A673 (cell line): ENCODE data around the gene MTURN.

Source experiments
- EZH2 ChIP-seq: fragments of 200-600 bp; sonication (generic); IDR thresholded peaks from 2 replicates; pipeline ENCODE4 v1.6.1; 2017; ENCODE audit warnings: borderline replicate concordance, low read depth, mild to moderate bottlenecking, mixed read lengths, antibody characterized with exemption, low read length; ENCODE audit not compliant: poor library complexity, severe bottlenecking
- TF ChIP-seq, protein P1 (sequence below): fragments of 300-800, 200-600 bp; sonication (generic); conservative IDR thresholded peaks from 2 replicates; pipeline ENCODE4 v1.5.1; 2017; ENCODE audit warnings: low read depth, mild to moderate bottlenecking, antibody characterized with exemption, low read length, moderate library complexity, mixed read lengths

DNA sequence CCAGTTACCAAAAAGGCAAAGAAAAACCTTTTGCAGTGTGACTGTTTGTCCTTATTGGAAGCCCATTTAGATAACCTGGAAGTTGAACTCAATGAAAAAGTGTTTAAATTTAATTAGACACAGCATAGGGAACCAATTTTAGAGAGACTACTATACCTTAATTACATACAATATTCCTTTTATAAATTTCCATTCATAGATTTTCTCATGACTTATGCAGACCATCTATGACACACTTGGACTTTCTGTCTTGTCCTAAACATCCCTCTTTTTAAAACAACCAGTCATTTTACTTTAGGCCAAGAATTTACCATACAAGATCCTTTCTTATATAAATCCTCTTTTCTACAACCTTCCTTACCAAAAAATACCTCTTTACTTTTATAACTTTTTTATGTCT, 61.6 kb downstream of the MTURN start:
- TF ChIP-seq, protein P1, sequence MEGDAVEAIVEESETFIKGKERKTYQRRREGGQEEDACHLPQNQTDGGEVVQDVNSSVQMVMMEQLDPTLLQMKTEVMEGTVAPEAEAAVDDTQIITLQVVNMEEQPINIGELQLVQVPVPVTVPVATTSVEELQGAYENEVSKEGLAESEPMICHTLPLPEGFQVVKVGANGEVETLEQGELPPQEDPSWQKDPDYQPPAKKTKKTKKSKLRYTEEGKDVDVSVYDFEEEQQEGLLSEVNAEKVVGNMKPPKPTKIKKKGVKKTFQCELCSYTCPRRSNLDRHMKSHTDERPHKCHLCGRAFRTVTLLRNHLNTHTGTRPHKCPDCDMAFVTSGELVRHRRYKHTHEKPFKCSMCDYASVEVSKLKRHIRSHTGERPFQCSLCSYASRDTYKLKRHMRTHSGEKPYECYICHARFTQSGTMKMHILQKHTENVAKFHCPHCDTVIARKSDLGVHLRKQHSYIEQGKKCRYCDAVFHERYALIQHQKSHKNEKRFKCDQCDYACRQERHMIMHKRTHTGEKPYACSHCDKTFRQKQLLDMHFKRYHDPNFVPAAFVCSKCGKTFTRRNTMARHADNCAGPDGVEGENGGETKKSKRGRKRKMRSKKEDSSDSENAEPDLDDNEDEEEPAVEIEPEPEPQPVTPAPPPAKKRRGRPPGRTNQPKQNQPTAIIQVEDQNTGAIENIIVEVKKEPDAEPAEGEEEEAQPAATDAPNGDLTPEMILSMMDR, result no peak
- no peak for TF ChIP-seq EZH2
